Activated naive CD8-positive, alpha-beta T cell treated with anti-CD3 and anti-CD28 coated beads, Interleukin-2, amount 10 ng/mL, durations not matched to agents 7 days and 5 days (primary cell): ENCODE data around the gene COG5. TPM values are rescaled to one million over a fixed set of nuclear protein-coding genes. Genes with fewer than 3 reads are reported as not detected.
"Not testable (repeated sequence)": the region's sequence is repeated elsewhere in the genome, so short reads cannot be mapped to it uniquely, and the experiment has no call there.

ENCODE experiments used
- ATAC-seq: fragments of 150-1000 bp; cut with Tn5 transposase; one replicate; pipeline ENCODE4 v1.10.0; 2021; ENCODE audit warnings: low read depth, moderate library complexity
- POLR2A ChIA-PET: fragments of 350-600 bp; sonication (Branson Sonifier 250); formaldehyde crosslinking; loops from one replicate; lab custom pipeline; 2021; ENCODE audit warnings: antibody characterized with exemption; lab: Charles Lee
- DNase-seq: peaks from one replicate; pipeline ENCODE4 v3.0.0; 2021
- H3K27ac Mint-ChIP-seq: one replicate; pipeline ENCODE4 v1.8.0; 2022; ENCODE audit warnings: mild to moderate bottlenecking, mixed read lengths
- H3K27me3 Mint-ChIP-seq: one replicate; pipeline ENCODE4 v1.8.0; 2022; ENCODE audit warnings: mild to moderate bottlenecking, moderate library complexity, mixed read lengths
- H3K36me3 Mint-ChIP-seq: one replicate; pipeline ENCODE4 v1.8.0; 2021; ENCODE audit warnings: mild to moderate bottlenecking, mixed read lengths
- H3K4me1 Mint-ChIP-seq: one replicate; pipeline ENCODE4 v1.8.0; 2021; ENCODE audit warnings: mixed read lengths
- H3K4me3 Mint-ChIP-seq: one replicate; pipeline ENCODE4 v1.8.0; 2022; ENCODE audit warnings: mild to moderate bottlenecking, moderate library complexity, mixed read lengths
- H3K9me3 Mint-ChIP-seq: one replicate; pipeline ENCODE4 v1.8.0; 2021; ENCODE audit warnings: mixed read lengths
- total RNA-seq, 2 experiments: library from RNA; stranded (reverse); gene quantifications; one replicate each; pipeline ENCODE4 v1.2.3, GENCODE V29; 2021

Gene COG5
- total RNA-seq, 2 experiments from 2014 or later: 51.0 to 56.2 TPM

- Mint-ChIP-seq H3K36me3 (no peaks in the 10 kb centered on the region), H3K4me3 (no peak overlapping the region), H3K9me3 (no peaks in the 10 kb centered on the region), H3K27me3 (no peaks in the 10 kb centered on the region), H3K4me1 (no peaks in the 10 kb centered on the region), H3K27ac (no peak overlapping the region)
- POLR2A ChIA-PET: no interaction called here
- ATAC-seq (no peak), DNase-seq (no peak)
Measured at GRCh38 chr7:107255602-107256001, 308.1 kb downstream of the COG5 start.

GRCh38 chr7:107254398-107254985, 309.2 kb downstream of the COG5 start:
- Mint-ChIP-seq H3K9me3 (peaks cover 1% of the 10 kb centered on the region), H3K4me3 (no peak overlapping the region), H3K27me3 (no peaks in the 10 kb centered on the region), H3K36me3 (peaks cover 5% of the 10 kb centered on the region), H3K27ac (no peak overlapping the region), H3K4me1 (no peaks in the 10 kb centered on the region)
- no peak for ATAC-seq
- no peak for DNase-seq
- POLR2A ChIA-PET: no interaction called here

- H3K9me3 Mint-ChIP-seq: peaks cover 1% of the 10 kb centered on the region
- H3K27me3 Mint-ChIP-seq: no peaks in the 10 kb centered on the region
- DNase-seq (no peak), ATAC-seq (no peak)
- no peak overlapping the region for H3K27ac Mint-ChIP-seq
- H3K4me1 Mint-ChIP-seq: no peaks in the 10 kb centered on the region
- H3K36me3 Mint-ChIP-seq: peaks cover 5% of the 10 kb centered on the region
- POLR2A ChIA-PET: no interaction called here
- no peak overlapping the region for H3K4me3 Mint-ChIP-seq
Measured at GRCh38 chr7:107253599-107253998, 310.1 kb downstream of the COG5 start.

GRCh38 chr7:107251963-107252362, 311.8 kb downstream of the COG5 start:
- no peaks in the 10 kb centered on the region for H3K27me3 Mint-ChIP-seq
- DNase-seq (no peak), ATAC-seq (no peak)
- peaks cover 3% of the 10 kb centered on the region for H3K9me3 Mint-ChIP-seq
- H3K4me3 Mint-ChIP-seq: no peak overlapping the region
- POLR2A ChIA-PET: interaction anchor here (0.7 kb wide), 1 partner anchor 80 kb away, joined by 8 read pairs; no protein-coding TSS in a partner anchor
- no peak overlapping the region for H3K27ac Mint-ChIP-seq
- H3K36me3 Mint-ChIP-seq: peaks cover 13% of the 10 kb centered on the region
- H3K4me1 Mint-ChIP-seq: no peaks in the 10 kb centered on the region

GRCh38 chr7:107248551-107249316, 315.0 kb downstream of the COG5 start:
- H3K36me3 Mint-ChIP-seq: peaks cover 41% of the 10 kb centered on the region
- POLR2A ChIA-PET: no interaction called here
- DNase-seq: no peak

GRCh38 chr7:107246836-107247235, 316.9 kb downstream of the COG5 start:
- DNase-seq, H3K4me3 Mint-ChIP-seq, H3K4me1 Mint-ChIP-seq, ATAC-seq, H3K27me3 Mint-ChIP-seq, H3K27ac Mint-ChIP-seq, POLR2A ChIA-PET: not testable (repeated sequence)
- Mint-ChIP-seq H3K9me3 (peaks cover 15% of the 10 kb centered on the region), H3K36me3 (peaks cover 51% of the 10 kb centered on the region)

More at GRCh38 chr7:107248551-107249316, 315.0 kb downstream of the COG5 start:
- H3K27ac Mint-ChIP-seq: no peak overlapping the region
- no peak for ATAC-seq
- peaks cover 12% of the 10 kb centered on the region for H3K9me3 Mint-ChIP-seq
- no peak overlapping the region for H3K4me3 Mint-ChIP-seq
- H3K4me1 Mint-ChIP-seq: no peaks in the 10 kb centered on the region
- no peaks in the 10 kb centered on the region for H3K27me3 Mint-ChIP-seq

GRCh38 chr7:107244613-107245012, 319.1 kb downstream of the COG5 start:
- H3K27me3 Mint-ChIP-seq: no peaks in the 10 kb centered on the region
- POLR2A ChIA-PET: no interaction called here
- H3K4me1 Mint-ChIP-seq: no peaks in the 10 kb centered on the region
- peaks cover 14% of the 10 kb centered on the region for H3K9me3 Mint-ChIP-seq
- ATAC-seq (no peak), DNase-seq (no peak)
- H3K36me3 Mint-ChIP-seq: peaks cover 47% of the 10 kb centered on the region
- H3K4me3 Mint-ChIP-seq: no peak overlapping the region
- no peak overlapping the region for H3K27ac Mint-ChIP-seq

GRCh38 chr7:107242267-107242666, 321.5 kb downstream of the COG5 start:
- no peak overlapping the region for H3K4me3 Mint-ChIP-seq
- H3K27ac Mint-ChIP-seq: no peak overlapping the region
- POLR2A ChIA-PET: no interaction called here
- peaks cover 14% of the 10 kb centered on the region for H3K9me3 Mint-ChIP-seq
- DNase-seq (no peak), ATAC-seq (no peak)
- no peaks in the 10 kb centered on the region for H3K27me3 Mint-ChIP-seq
- H3K36me3 Mint-ChIP-seq: peaks cover 41% of the 10 kb centered on the region
- H3K4me1 Mint-ChIP-seq: no peaks in the 10 kb centered on the region

- DNase-seq (no peak), ATAC-seq (no peak)
- Mint-ChIP-seq H3K27me3 (no peaks in the 10 kb centered on the region), H3K4me1 (no peaks in the 10 kb centered on the region), H3K27ac (no peak overlapping the region), H3K9me3 (no peaks in the 10 kb centered on the region), H3K36me3 (peaks cover 4% of the 10 kb centered on the region), H3K4me3 (no peak overlapping the region)
- POLR2A ChIA-PET: no interaction called here
Measured at GRCh38 chr7:107237451-107237850, 326.3 kb downstream of the COG5 start.

- no peak for ATAC-seq
- Mint-ChIP-seq H3K4me3 (no peak overlapping the region), H3K4me1 (no peaks in the 10 kb centered on the region), H3K9me3 (no peaks in the 10 kb centered on the region), H3K27ac (no peak overlapping the region), H3K36me3 (peaks cover 2% of the 10 kb centered on the region), H3K27me3 (no peaks in the 10 kb centered on the region)
- POLR2A ChIA-PET: no interaction called here
- no peak for DNase-seq
Measured at GRCh38 chr7:107236862-107237261, 326.9 kb downstream of the COG5 start.

GRCh38 chr7:107234436-107234835, 329.3 kb downstream of the COG5 start:
- Mint-ChIP-seq H3K4me3 (no peak overlapping the region), H3K27ac (no peak overlapping the region), H3K4me1 (no peaks in the 10 kb centered on the region), H3K27me3 (no peaks in the 10 kb centered on the region), H3K36me3 (peaks cover 4% of the 10 kb centered on the region), H3K9me3 (no peaks in the 10 kb centered on the region)
- no peak for ATAC-seq
- POLR2A ChIA-PET: no interaction called here
- no peak for DNase-seq

GRCh38 chr7:107233981-107234380, 329.7 kb downstream of the COG5 start:
- POLR2A ChIA-PET: no interaction called here
- Mint-ChIP-seq H3K4me1 (no peaks in the 10 kb centered on the region), H3K9me3 (no peaks in the 10 kb centered on the region), H3K4me3 (no peak overlapping the region), H3K36me3 (peaks cover 5% of the 10 kb centered on the region), H3K27ac (no peak overlapping the region), H3K27me3 (no peaks in the 10 kb centered on the region)
- ATAC-seq (no peak), DNase-seq (no peak)

GRCh38 chr7:107233174-107233573, 330.5 kb downstream of the COG5 start:
- POLR2A ChIA-PET: no interaction called here
- no peaks in the 10 kb centered on the region for H3K4me1 Mint-ChIP-seq
- H3K27ac Mint-ChIP-seq: no peak overlapping the region
- H3K36me3 Mint-ChIP-seq: peaks cover 8% of the 10 kb centered on the region
- no peak overlapping the region for H3K4me3 Mint-ChIP-seq
- H3K27me3 Mint-ChIP-seq: no peaks in the 10 kb centered on the region
- DNase-seq (no peak), ATAC-seq (no peak)
- H3K9me3 Mint-ChIP-seq: no peaks in the 10 kb centered on the region

GRCh38 chr7:107232568-107233090, 331.1 kb downstream of the COG5 start:
- peaks cover 8% of the 10 kb centered on the region for H3K36me3 Mint-ChIP-seq
- DNase-seq: no peak
- no peaks in the 10 kb centered on the region for H3K9me3 Mint-ChIP-seq
- POLR2A ChIA-PET: no interaction called here
- no peak for ATAC-seq
- H3K27me3 Mint-ChIP-seq: no peaks in the 10 kb centered on the region
- H3K4me3 Mint-ChIP-seq: no peak overlapping the region
- no peak overlapping the region for H3K27ac Mint-ChIP-seq
- no peaks in the 10 kb centered on the region for H3K4me1 Mint-ChIP-seq
